UCSD-AML1 (cell line): ENCODE measurements around the gene AKAP13.
"Not testable (repeated sequence)": the region's sequence is repeated elsewhere in the genome, so short reads cannot be mapped to it uniquely, and the experiment has no call there.

ENCODE experiments used
- DNase-seq: peaks from one replicate; lab custom pipeline; 2025; ENCODE audit not compliant: unreplicated experiment; lab: John Stamatoyannopoulos, UW

Gene AKAP13

DNA sequence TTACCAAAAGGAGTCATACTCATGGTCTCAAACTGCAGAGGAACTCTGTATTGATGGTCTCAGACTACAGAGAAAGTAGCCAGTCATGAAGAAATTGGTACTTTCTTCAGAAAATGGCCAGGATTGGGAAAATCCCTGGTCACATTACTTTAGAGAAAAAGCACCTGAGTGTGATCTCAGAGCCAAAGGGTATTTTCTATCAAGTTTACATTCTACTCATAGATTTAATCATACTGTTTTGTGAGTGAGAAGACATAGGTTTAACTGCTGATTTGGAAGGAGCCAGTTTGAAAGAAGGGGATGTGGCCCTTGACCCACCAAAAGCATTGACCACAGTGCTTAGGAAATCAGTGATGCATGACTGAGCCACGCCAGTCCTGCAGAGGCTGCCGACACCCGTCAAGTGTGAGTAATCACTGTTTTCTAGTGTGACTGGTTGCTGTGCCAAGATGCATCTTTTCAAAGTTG lies 203.6 kb downstream of the AKAP13 start:
- no peak for DNase-seq

DNA sequence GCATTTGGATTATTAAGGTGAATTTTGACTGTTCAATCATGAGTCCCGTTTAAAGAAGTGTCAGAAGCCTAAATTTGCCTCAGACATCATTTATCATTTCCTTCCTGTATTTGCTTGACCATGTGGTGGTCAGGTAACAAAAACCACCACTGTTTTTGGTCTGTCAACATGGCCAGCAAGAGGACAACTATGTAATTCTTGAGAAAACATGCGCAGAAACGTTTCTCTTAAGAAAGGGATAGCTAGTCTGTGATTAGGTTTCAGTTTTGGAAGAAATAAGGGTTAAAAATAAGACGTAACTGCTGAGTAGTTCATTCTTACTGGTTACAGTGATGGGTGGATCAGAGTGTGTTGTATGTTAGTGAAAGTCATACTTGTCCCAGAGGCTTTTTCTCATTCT lies 204.5 kb downstream of the AKAP13 start:
- DNase-seq = no peak

DNA sequence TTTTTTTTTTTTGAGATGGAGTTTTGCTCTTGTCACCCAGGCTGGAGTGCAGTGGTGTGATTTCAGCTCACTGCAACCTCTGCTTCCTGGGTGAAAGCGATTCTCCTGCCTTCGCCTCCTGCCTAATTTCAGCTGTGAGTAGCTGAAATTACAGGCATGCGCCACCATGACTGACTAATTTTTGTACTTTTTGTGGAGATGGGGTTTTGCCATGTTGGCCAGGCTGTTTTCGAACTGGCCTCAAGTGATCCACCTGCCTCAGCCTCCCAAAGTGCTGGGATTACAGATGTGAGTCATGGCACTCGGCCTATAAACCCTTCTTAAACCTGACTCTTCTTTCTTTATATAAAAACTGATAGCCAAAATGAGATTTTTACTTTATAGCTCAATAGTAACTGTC lies 205.8 kb downstream of the AKAP13 start:
- DNase-seq = not testable (repeated sequence)

DNA sequence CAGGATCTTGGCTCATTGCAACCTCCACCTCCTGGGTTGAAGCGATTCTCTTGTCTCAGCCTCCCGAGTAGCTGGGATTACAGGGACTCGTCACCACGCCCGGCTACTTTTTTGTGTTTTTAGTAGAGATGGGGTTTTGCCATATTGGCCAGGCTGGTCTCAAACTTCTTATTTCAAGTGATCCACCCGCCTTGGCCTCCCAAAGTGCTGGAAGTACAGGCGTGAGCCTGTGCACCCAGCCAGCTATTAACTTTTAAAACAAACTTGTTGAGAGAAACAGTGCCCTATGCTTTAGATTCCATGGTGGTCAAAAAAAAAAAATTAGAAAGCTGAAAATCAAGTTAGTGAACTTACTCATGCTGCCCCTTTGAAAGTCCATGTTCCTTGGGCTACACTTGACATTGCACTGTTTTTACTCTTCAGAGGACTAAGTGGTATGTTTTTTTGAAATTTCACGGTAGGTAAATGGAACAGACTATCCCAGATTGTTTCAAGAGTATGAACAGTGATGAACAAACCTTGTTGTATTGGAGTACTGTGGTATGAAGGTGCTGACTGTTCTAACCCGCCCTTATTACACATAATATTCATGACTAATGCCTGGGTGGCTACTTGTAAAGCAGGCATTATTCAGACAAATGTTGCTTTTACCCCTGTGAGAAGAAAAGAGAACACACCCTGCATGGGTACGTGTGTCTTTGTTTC lies 207.5 kb downstream of the AKAP13 start:
- no peak for DNase-seq

DNA sequence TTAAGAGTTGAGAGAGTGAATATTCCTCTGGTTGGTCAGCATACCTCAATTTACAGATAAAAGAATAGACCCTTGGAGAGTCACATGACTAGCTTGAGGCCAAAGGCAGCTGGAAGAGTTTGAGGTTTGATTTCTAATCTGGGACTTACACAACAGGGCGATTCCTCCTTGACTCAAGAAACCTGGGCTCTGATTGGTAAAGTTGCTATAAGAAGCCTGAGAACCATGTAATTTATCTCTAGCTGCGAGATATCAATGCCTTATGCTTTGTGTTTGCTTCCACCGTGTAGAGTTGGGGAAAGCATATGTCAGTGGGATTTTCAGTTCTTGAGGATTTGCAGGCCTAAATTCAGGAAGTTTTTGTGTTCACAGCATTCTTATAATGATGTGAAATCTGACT lies 208.3 kb downstream of the AKAP13 start:
- DNase-seq = no peak

DNA sequence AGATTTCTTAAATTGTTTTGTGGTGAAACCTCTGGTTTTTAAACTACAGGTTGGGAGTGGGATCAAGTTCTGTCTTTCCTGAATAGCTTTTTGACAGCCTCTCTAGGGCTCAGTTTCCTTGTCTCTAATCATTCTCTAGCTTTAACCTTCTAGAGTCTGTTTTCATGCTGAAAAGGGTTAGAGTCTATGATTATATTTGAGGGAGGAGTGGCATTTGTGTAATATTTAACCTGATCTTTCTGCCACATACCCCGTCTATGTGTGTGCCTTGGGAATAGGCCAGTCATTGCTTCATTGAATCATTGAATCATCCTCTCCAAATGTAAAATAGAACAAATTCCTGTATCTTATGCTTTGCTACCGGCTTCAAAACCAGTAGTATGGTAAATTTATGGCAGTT lies 209.4 kb downstream of the AKAP13 start:
- DNase-seq = no peak

DNA sequence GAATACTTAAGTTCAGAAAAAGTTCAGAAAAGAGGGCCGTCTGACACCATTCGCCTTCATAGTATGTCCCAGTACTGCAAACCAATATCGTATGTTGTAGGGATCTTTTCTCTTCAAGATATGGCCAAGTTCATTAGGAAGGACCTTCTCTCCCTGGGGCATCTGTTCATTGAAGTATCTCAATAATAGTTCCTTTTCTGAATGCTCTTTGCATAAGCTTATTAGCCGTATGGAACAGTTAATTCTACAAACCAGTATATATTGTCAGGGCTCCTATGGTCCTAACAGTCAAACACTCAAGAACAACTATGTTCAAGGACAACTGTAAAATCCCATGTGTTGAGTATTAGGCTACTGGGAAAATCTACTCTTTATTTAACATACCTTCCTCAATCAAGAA lies 211.2 kb downstream of the AKAP13 start:
- no peak for DNase-seq

DNA sequence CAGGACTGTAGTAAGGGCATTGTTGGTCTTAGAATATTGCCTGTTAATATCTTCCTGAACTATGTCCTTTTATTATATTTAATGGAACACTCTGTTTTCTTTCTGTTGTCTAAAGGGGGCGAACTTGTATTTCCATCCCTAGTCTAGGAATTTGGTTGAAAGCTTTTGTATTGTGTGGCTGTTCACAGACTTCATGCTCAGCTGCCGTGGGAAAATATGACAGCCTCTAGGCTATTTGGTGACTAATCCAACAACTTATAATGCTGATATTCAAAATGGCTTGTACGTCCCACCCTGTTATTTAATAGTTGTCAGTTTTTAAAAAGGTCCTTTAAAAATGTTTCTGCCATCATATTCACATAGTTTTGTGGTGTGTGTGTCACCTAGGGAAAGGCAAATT lies 211.7 kb downstream of the AKAP13 start:
- no peak for DNase-seq

DNA sequence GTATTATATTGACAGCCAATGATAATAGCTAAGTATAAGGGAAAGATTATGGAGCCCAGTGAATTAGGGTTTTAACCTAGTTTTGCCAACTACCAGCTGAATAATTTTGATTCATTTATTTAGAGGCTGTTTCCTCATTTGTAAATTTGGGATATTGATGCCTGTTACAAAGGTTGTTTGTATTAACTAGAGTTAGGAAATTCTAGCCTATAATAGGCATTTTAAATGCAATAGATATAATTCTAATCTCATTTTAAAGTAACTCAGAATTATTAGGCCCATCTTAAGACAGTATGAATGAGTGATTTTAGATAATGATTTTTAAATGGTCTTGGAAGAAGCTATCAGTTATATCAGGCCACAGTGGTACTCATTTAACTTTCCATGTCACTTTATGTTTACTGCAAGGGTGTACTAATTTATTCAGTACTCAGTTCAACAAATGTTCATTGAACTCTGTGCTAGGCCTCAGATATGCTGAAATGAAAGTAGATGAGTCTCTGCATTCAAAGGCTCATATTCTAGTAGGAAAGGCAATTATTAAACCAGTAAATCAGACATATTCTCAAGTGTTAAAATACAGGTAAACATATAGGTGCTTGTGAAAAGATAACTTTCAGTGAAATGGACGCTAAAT lies 213.5 kb downstream of the AKAP13 start:
- DNase-seq = no peak

DNA sequence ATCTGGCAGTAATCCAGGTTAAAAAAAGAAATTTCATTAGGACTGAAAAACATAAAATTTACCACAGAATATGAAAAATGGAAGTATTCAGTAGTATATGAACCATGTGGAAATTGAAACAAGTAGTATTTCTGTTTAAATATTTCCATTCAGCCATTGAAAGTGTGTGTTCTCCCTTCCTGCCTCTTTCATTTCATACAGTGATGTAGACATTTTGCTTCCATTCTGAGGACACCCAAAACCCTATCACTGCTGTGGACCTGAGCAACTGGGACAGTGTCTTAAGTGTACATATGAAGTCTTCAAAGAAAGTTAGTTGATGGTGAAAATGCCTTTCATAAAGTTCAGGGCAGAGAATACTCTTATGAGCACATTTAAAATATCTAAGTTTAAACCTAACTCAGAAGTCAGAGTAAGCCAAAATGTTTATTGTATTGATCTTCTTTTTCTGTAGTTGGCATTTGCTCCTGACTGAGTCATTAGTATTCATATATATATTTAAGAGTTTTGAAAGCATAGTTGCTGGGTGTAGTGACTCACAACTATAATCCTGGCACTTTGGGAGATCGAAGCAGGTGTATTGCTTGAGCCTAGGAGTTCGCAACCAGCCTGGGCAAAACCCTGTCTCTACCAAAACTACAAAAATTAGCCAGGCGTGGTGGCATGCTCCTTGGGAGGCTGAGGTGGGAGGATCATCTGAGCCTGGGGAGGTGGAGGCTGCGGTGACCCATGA lies 215.6 kb downstream of the AKAP13 start:
- no peak for DNase-seq

DNA sequence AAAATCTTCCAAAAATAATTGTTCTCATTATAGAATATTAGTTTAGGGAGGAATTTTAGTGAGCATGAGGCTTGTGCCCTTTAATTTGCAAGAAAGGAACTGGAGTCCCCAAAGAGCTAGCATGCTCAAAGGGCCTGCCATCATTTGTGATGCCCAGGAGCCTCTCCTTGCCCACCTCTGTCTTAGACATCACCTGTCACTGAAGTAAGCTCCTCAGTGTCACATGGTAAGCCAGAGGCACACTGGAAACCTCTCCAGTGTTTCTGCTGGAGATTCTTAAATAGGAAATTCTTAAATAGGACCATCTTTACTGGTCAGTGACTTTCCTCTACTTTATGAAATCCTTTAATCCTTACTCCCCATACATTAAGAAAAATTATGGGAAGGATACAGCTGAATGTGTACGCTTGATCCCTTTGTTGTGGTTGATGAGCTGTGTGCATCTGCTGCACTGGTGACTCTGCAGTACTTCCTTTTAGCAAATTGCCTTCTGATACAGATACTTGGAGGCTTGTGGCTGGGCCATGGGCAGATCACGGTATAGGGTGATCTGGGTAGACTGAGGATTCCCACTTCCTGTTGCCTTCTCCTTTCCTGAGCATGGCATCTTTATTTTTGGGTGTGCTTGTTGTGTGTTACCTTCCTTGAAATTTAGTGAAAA lies 216.9 kb downstream of the AKAP13 start:
- no peak for DNase-seq

DNA sequence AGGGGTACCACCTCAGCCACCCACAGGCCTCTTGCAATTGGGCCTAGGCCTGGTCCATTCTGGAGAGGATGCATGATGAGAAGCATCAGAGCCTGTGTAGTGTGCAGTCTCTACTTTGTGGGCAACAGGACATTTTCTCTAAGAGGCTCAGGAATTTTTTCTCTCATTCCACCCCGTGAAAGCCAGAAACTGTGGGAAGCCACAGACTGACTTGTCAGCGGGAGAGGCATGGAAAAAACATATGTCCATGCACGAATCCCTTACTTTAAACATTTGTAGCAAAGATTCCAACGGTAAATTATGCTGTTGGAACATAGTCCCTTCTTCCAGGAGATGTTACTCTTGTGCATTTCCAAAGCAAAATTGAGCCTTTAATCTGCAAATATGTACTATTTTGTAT lies 217.8 kb downstream of the AKAP13 start:
- DNase-seq = no peak

DNA sequence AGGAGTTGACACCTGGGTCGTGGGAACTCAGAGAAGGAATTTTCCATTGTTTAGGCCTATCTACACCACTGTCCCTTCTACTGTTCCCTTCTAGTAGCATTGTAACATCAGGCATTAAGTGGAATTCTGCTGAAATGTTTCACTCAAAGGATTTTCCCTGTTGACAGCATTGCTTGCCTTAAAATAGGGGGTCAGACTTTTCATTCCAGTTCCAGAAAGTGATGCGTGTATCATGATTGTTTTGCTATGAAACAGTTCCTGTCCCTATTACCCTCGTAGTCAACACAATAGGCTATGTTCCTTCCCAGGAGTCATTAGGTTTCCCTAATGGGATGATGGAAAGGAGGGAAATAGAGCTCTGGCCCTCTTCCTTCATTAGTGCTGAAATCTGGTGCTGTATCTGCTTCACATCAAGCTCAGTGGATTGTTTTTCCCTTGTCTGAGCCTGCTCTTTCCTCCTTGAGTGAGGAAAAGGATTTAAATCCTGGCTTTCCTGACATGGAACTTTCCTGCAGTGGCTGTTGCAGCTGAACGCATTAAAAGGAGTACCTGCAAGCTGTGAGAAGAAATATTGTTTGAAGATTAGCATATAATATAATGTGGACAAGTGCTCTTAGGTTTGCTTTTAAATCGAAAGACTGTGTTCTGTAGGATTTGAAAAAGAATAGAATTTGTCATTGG lies 218.5 kb downstream of the AKAP13 start:
- DNase-seq = no peak

DNA sequence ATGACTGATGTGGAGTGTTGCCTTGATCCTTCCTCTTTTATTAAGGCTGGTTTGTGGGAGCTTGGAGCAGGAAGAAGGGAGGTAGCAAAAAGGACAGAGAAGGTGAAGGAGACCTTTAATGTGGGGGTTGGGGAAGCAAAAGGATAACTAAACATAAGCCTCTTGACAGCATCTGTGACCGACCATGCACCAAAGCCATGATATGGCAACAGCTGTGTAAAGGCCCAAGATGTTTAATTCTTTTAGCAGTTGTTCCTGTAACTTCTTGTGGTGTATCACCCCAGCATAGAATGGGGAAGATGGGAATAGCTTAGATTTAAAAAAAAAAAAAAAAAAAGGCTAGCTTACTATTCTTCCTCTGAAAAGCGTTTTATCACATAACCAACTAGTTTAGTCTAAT lies 219.6 kb downstream of the AKAP13 start:
- no peak for DNase-seq

DNA sequence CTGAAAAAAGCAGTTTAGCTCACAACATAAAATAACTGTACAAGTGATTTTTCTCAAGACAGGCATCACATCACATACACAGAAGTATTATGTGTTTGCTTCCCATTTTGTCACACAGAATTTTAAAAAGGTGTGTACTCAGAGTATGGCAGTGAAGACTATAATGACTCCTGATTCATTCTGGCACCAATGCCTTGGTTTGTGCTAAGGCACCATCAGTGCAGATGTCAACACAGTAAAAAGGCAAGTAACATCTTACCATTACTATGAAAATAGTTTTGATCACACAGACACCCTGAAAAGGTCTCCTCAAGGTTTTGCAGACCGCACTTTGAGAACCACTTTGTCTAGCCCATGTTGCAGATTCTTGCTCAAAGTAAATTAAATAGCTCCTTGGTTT lies 222.8 kb downstream of the AKAP13 start:
- DNase-seq = no peak

DNA sequence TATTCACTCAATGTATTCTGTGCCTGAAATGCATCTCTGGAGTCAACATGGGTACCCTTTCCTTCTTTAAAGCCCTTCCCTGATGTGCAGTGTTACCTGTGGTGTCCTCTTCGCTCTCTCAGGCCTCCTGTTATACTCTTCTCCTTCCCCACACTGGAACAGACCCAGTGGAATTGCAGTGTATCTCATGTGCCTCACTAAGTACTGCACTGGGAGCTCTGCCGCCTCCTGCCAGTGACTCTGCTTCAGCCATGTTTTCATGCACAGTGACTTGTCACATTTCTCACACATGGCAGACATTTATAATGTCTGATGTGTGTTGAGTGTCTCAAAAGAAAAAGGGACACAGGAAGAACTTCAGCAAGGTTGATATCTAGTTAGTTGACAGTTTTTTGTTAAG lies 223.3 kb downstream of the AKAP13 start:
- no peak for DNase-seq

DNA sequence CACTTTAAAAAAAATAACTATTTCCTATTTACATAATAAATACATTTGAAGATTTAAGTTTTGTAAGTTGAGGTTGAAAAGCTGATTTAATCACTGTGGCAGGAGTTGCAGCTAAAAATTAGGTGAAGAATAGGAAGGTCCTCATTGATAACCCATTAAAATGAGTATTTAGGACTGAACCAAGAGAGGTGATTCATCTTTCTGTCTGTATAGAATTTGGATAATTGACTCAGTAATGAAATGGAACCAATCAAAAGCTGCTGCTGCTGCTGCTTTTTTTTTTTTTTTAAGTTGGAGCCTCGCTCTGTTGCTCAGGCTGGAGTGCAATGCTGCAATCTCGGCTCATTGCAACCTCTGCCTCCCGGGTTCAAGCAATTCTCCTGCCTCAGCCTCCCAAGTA lies 223.8 kb downstream of the AKAP13 start:
- DNase-seq = no peak

DNA sequence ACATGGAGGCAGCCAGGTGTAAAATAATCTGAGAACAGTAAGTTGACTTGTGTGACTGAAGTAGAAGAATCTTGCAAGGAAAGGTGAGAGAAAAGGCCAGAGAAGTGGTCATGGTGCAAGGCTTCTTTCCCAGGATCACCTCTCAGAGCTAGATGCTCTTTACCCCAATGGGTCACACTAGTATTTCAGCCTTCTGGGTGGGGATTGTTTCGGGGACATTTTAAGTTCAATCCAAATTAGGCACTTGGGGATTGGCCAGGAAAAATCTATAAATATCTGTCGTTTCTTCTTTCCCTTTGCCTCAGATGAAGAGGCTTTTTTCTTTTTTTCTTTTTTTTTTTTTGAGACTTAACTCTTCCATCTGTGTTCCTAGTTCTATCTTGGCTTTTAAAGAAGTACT lies 226.3 kb downstream of the AKAP13 start:
- DNase-seq = no peak

DNA sequence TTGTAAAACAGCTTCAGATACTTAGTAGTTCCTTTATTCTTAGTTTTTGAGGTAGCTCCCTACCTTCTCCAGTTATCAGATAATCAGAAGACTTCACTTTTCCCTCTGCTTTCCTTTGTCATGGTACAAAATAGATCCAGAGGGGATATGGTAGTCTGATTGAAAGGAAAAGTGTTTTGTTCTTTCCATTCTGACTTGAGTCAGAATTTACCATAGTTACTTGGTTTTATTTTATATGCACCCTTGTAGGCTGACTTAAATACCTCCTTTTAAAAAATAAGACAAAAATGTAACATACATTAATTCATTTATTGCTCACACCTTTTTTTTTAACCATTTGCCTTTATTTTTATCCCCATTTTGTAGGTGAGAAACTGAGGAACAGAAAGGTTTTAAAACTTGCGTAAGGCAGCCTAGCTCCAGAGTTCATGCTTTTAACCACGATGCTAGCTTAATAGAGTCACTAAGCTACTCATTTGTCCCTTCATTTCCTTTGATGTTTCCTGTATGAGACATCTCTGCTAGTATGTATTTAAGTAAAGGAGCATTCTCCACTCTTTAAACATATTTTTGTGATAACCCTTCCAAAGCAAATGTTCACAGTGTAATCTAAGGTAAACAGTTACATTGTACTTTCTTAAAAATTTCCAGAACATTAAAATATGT lies 226.9 kb downstream of the AKAP13 start:
- DNase-seq = no peak

DNA sequence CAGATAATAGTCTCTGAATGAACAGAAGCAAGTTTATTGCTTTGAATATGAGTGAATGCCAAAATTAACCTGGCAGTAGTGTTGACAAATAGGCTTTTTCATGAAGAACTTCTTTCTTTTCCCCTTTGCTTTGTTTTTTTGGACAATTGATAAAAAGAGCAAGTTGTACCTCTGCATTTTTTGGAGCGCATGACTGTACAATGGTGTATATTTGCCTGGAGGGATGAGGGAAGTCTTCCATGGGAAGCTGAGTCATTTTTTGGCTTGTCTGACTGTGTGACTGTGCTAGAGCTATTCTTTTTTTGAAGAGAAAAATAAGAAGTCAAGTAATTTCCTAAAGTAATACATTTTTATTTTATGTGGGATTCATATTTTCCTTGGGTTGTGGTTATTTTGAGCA lies 227.4 kb downstream of the AKAP13 start:
- DNase-seq = no peak

DNA sequence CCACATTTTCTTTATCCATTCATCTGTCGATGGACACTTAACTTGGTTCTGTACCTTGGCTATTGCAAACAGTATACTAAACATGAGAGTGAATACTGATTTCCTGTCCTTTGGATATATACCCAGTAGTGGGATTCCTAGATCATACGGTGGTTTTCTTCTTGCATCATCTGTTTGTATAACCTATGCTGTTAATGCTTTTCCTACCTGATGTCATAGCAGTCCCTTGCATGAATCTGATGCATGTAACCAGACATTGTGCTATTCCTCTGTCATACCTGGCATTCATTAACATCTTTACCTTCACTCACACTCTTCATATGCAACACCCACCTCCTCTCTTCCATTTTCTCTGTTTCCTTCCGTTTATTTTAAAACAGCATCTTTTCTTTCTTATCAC lies 229.1 kb downstream of the AKAP13 start:
- no peak for DNase-seq
